ENCODE measurements around the gene PPP3CB.

DNA sequence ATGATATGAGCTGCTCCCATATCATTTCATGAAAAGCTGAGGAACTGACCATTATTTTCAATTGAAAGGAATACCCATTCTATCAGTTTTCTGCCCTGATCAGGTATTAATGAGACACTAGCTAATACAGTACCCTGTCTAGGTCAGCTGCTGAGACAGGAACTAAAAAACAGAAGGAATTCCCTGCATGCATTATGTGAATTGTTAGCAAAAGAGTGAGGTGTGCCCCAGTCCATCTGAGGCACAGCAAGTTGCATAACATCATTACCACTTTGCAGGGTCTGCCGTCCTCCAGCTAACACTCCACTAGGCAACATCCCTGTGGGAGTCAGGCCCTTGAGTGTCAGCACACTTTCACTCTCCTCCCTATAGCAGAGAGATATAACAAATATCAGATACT, 51.4 kb downstream of the PPP3CB start:
- TF ChIP-seq CTCF (tag by site-specific recombination; IDR thresholded peaks at IDR 0.05) (no peak), ZNF24 (tag by site-specific recombination; IDR thresholded peaks at IDR 0.05) (no peak), EGR2 (tag by site-specific recombination; IDR thresholded peaks at IDR 0.05; ENCODE audit: low read depth) (no peak), ZNF530 (tag by site-specific recombination; IDR thresholded peaks at IDR 0.05; ENCODE audit: low read depth) (no peak), FEZF1 (tag by site-specific recombination; IDR thresholded peaks at IDR 0.05) (no peak), SP2 (tag by site-specific recombination; IDR thresholded peaks at IDR 0.05) (no peak)
- TF ChIP-seq, protein P1, sequence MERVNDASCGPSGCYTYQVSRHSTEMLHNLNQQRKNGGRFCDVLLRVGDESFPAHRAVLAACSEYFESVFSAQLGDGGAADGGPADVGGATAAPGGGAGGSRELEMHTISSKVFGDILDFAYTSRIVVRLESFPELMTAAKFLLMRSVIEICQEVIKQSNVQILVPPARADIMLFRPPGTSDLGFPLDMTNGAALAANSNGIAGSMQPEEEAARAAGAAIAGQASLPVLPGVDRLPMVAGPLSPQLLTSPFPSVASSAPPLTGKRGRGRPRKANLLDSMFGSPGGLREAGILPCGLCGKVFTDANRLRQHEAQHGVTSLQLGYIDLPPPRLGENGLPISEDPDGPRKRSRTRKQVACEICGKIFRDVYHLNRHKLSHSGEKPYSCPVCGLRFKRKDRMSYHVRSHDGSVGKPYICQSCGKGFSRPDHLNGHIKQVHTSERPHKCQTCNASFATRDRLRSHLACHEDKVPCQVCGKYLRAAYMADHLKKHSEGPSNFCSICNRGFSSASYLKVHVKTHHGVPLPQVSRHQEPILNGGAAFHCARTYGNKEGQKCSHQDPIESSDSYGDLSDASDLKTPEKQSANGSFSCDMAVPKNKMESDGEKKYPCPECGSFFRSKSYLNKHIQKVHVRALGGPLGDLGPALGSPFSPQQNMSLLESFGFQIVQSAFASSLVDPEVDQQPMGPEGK (tag by site-specific recombination; IDR thresholded peaks at IDR 0.05), result no peak

Data from HEK293 (cell line).